K562 treated with DMSO at 1 percent for 12 hours (cell line): ENCODE results near the gene COA1. TPM values are rescaled to one million over a fixed set of nuclear protein-coding genes. Genes with fewer than 3 reads are reported as not detected.

Experiments used
- total RNA-seq: library from RNA; unstranded; fragments of 300-600 nt; gene quantifications from 2 replicates; pipeline ENCODE4 v1.2.3, GENCODE V29; 2022; ENCODE audit not compliant: insufficient read depth

Gene COA1, protein sequence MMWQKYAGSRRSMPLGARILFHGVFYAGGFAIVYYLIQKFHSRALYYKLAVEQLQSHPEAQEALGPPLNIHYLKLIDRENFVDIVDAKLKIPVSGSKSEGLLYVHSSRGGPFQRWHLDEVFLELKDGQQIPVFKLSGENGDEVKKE
- total RNA-seq = 127 and 131 TPM in 2 replicates

DNA sequence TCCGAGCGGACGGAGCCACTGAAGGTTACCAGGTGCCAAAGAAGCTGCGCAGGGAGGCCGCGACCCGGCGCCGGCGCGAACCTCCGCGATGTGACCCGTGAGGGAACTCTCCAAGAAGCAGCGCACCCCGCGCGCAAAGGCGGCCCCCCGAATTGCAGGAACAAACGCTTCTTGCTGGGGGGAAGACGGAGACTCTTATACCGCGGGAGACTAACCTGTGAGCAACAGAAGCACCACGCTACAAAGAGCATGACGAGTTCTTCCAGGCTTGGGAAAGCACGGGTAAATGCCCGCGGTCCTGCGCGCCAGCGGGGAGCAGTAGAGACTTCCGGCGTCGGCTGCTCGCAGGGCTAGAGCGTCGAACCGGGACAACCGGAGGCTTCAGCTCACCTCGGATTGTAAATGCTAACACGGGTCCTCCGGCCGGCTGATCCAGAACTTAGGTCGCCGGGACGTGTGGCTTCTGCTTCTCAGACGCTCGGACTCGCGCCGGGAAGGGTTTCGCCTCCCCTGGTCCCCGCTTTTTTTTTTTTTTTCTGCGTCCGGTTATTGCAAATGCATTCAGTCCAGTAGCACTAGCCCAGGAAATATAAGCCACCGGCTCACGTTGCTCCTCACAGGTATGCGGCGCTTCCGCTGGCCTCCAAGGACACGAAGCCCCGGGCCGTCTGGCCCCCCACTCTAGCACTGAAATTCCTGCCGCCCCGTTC, at the start of gene COA1:
Gene COA1 (minus strand): TSS at position 310 of the 710 bp plus-strand sequence. CDS start 80,909 bp downstream, outside the sequence.

DNA sequence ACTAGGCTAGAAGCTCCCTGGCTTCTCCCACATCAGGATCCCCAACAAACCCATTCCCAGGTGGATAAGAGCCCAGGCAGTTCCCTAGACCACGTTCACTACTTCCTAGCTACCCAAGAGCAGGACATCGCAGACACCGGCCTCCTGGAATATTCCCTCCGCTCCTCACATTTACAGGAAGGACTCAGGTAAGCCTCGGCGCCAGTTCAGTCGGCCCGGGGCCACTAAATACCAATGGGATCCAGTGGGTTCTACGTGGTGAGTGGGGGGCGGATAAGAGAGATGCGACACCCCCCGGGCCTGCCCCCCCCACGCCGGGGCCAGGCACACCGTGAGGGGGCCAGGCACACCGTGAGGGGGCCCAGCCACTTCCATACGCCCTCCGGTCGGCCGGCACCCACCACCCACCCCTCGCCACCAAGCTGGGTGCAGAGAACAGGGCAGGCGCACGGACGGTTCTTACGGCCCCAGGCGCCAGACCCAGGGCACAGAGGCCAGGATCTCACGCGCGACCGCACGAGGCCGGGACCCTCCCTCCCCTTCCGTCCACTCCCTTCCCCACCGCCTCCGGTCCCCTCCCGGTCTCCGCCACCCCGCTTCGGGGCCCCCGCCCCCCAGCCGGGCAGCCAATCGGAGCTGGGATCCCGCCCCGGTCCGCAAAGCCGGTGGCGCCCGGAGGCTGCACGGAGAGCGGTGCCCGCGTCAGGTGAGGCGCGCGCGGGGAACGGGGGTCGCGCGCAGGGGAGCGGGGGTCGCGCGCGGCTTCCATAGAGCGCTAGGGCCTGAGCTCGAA, 28.9 kb upstream of the COA1 start, which contains the start of gene BLVRA:
Gene BLVRA (plus strand): TSS at position 652 of the 793 bp plus-strand sequence. CDS start 12,479 bp downstream, outside the sequence.

Other genes starting within 250 kb of the COA1 start
- gene STK17A, start 146.4 kb downstream of the COA1 start, total RNA-seq = 13.4 and 22.3 TPM in 2 replicates
- gene BLVRA, start 29.2 kb upstream of the COA1 start, total RNA-seq = 128 and 137 TPM in 2 replicates
- gene MRPS24, start 140.0 kb upstream of the COA1 start, total RNA-seq = 231 and 338 TPM in 2 replicates
- 10.5 and 25.6 TPM in 2 replicates for gene URGCP, start 177.1 kb upstream of the COA1 start, total RNA-seq
- 7.4 and 19.1 TPM in 2 replicates for gene UBE2D4, start 196.9 kb upstream of the COA1 start, total RNA-seq